GM23338 (cell line): ENCODE data around the gene AADAT. TPM values are rescaled to one million over a fixed set of nuclear protein-coding genes. Genes with fewer than 3 reads are reported as not detected.

ENCODE experiments used
- ATAC-seq: fragments of 200-7000 bp; cut with Tn5 transposase; 3 replicates; pipeline ENCODE4 v1.9.1; 2020
- DNase-seq: peaks from one replicate; pipeline ENCODE4 v3.0.0-alpha.2; 2015; ENCODE audit warnings: low spot score
- H2AFZ ChIP-seq: fragments of 200-600 bp; sonication (generic); 2 replicates; pipeline ENCODE4 v1.8.0; 2016; ENCODE audit warnings: antibody characterized with exemption, mild to moderate bottlenecking, moderate library complexity
- H3F3A ChIP-seq: fragments of 200-600 bp; sonication (generic); replicated peaks from 2 replicates; pipeline ENCODE4 v1.8.0; 2017; ENCODE audit warnings: antibody characterized with exemption, mixed run types, low read depth
- H3K27ac ChIP-seq: fragments of 200-600 bp; sonication (generic); 2 replicates; pipeline ENCODE4 v1.6.1; 2016; ENCODE audit warnings: low read depth
- H3K27me3 ChIP-seq: fragments of 200-600 bp; sonication (generic); 2 replicates; pipeline ENCODE4 v1.8.0; 2016; ENCODE audit warnings: mild to moderate bottlenecking, mixed run types, moderate library complexity; ENCODE audit not compliant: insufficient read depth
- H3K36me3 ChIP-seq: fragments of 200-600 bp; sonication (generic); 2 replicates; pipeline ENCODE4 v1.8.0; 2016; ENCODE audit warnings: mild to moderate bottlenecking; ENCODE audit not compliant: insufficient read depth
- H3K4me1 ChIP-seq: fragments of 200-600 bp; sonication (generic); 2 replicates; pipeline ENCODE4 v1.8.0; 2016; ENCODE audit warnings: mild to moderate bottlenecking, moderate library complexity; ENCODE audit not compliant: insufficient read depth
- H3K4me2 ChIP-seq: fragments of 200-600 bp; sonication (generic); 2 replicates; pipeline ENCODE4 v1.7.1; 2017; ENCODE audit warnings: mixed run types
- H3K4me3 ChIP-seq: fragments of 200-600 bp; sonication (generic); 2 replicates; pipeline ENCODE4 v1.6.1; 2016; ENCODE audit warnings: mixed run types
- H3K79me2 ChIP-seq: fragments of 200-600 bp; sonication (generic); replicated peaks from 2 replicates; pipeline ENCODE4 v1.8.0; 2017; ENCODE audit warnings: mild to moderate bottlenecking; ENCODE audit not compliant: insufficient read depth
- H3K9me2 ChIP-seq: fragments of 200-600 bp; sonication (generic); 2 replicates; pipeline ENCODE4 v1.8.0; 2017; ENCODE audit not compliant: insufficient read depth
- H4K20me1 ChIP-seq: fragments of 200-600 bp; sonication (generic); replicated peaks from 2 replicates; pipeline ENCODE4 v1.8.0; 2017; ENCODE audit warnings: mild to moderate bottlenecking; ENCODE audit not compliant: insufficient read depth
- H3K27ac Mint-ChIP-seq: 2 replicates; pipeline ENCODE4 v1.8.0; 2020; ENCODE audit warnings: inconsistent platforms, mild to moderate bottlenecking, moderate library complexity, mixed read lengths
- H3K27me3 Mint-ChIP-seq: 3 replicates; pipeline ENCODE4 v1.8.0; 2022; ENCODE audit warnings: low read depth, mild to moderate bottlenecking, moderate library complexity, mixed read lengths, inconsistent platforms; ENCODE audit not compliant: insufficient read depth, poor library complexity
- H3K36me3 Mint-ChIP-seq: 3 replicates; pipeline ENCODE4 v1.8.0; 2021; ENCODE audit warnings: low read depth, mild to moderate bottlenecking, inconsistent platforms, moderate library complexity, mixed read lengths
- H3K4me1 Mint-ChIP-seq: 3 replicates; pipeline ENCODE4 v1.8.0; 2020; ENCODE audit warnings: mild to moderate bottlenecking, inconsistent platforms, mixed read lengths
- H3K4me3 Mint-ChIP-seq: 3 replicates; pipeline ENCODE4 v1.8.0; 2021; ENCODE audit warnings: moderate library complexity, mild to moderate bottlenecking, inconsistent platforms, mixed read lengths
- H3K9me3 Mint-ChIP-seq: 3 replicates; pipeline ENCODE4 v1.8.0; 2020; ENCODE audit warnings: moderate library complexity, mild to moderate bottlenecking, inconsistent platforms, mixed read lengths
- CREB1 ChIP-seq: fragments of 250-450 bp; sonication (Bioruptor Pico); IDR thresholded peaks from 2 replicates; pipeline ENCODE4 v1.5.0; 2020; ENCODE audit warnings: low read depth, mild to moderate bottlenecking, moderate library complexity
- EZH2phosphoT487 ChIP-seq: fragments of 200-600 bp; sonication (generic); IDR thresholded peaks from one replicate; pipeline ENCODE4 v1.8.1; 2018; ENCODE audit warnings: antibody characterized with exemption; ENCODE audit not compliant: unreplicated experiment
- polyA plus RNA-seq: library from polyadenylated mRNA; unstranded; fragments of >200 nt; fragmentation: Nextera tagmentation; extraction: Ambion mirVana; gene quantifications from 2 replicates; pipeline ENCODE4 v1.2.1, GENCODE V29; 2016
- total RNA-seq: library from RNA; depleted of rRNA; stranded (reverse); fragments of >200 nt; shearing (Covaris generic); gene quantifications from 2 replicates; pipeline ENCODE4 v1.2.3, GENCODE V29; 2014
- TF ChIP-seq, protein P1 (sequence below), 2 experiments: fragments of 200-600 bp in 1 of 2; sonication (generic) in 1 of 2; conservative IDR thresholded peaks; 2 replicates each; pipeline versions ENCODE4 v1.5.1 to v1.6.1; 2016 to 2017; ENCODE audit warnings: antibody characterized with exemption in 2 of 2, low read depth in 2 of 2, mild to moderate bottlenecking in 2 of 2, moderate library complexity in 1 of 2
- TF ChIP-seq, protein P2 (sequence below): IDR thresholded peaks from 2 replicates; pipeline ENCODE4 v1.6.1; 2016; ENCODE audit warnings: antibody characterized with exemption
- TF ChIP-seq, protein P3 (sequence below): fragments of 250-450 bp; sonication (Bioruptor Pico); IDR thresholded peaks from 2 replicates; pipeline ENCODE4 v1.5.0; 2020; ENCODE audit warnings: mild to moderate bottlenecking, moderate library complexity

The AADAT gene
- total and polyA plus RNA-seq, 2 experiments from 2014 or later, result 6.9 to 7.0 TPM

DNA sequence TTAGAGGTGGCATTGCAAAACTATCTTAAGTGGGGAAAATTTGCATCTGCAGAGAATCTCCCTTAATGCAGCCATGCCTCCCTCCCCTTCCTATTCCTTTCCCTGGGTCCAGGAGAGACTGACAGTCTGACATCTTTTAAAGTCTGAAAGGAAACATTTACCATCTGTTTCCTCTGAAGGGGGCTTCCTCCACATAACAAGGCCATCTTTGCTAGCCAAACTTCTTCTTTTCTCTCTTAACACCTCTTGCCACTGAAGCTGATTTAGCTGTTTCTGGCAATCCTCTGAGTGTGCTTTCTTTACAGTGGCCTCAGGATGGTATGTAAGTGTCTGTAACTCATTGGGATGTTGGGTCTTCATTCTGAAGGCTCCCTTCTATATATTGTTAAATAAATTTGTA lies 34.6 kb upstream of the AADAT start:
- Mint-ChIP-seq H3K9me3 (peaks cover 33% of the 10 kb centered on the region), H3K27ac (no peak overlapping the region)
- no peaks in the 10 kb centered on the region for H4K20me1 ChIP-seq

DNA sequence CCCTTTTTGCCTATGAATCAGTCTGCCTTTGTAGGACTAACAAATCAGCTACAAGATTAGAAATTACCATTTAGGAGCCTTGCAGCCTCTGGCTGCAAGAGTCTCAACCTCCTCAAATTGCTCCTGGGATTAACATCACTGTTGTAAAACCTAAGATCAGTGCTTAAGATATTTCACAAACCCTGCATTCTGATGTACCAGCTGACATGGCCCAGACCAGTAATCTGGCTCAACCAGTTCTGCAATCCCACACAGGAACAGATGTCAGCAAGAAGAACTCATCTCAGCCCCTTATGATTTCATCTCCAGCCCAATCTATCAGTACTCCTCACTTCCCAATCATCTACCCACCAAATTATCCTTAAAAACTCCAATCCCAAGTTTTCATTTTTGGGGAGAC lies 32.5 kb upstream of the AADAT start:
- Mint-ChIP-seq H3K36me3 (peaks cover 38% of the 10 kb centered on the region), H3K27me3 (peaks cover 7% of the 10 kb centered on the region), H3K27ac (no peak overlapping the region), H3K4me3 (no peak overlapping the region), H3K4me1 (peaks cover 13% of the 10 kb centered on the region), H3K9me3 (peaks cover 26% of the 10 kb centered on the region)
- H3F3A ChIP-seq, result no peaks in the 10 kb centered on the region
- no peaks in the 10 kb centered on the region for H3K27me3 ChIP-seq
- no peaks in the 10 kb centered on the region; the same call in 1 of the 2 replicates for H3K4me1 ChIP-seq
- H3K27ac ChIP-seq, result no peak overlapping the region
- H3K79me2 ChIP-seq, result no peaks in the 10 kb centered on the region
- DNase-seq (no peak), ATAC-seq (no peak)
- H3K36me3 ChIP-seq, result no peaks in the 10 kb centered on the region; the same call in 1 of the 2 replicates
- no peak overlapping the region for H3K4me3 ChIP-seq
- no peaks in the 10 kb centered on the region for H4K20me1 ChIP-seq
- peak overlapping the region; percentile 61; the same call in 1 of the 2 replicates for H2AFZ ChIP-seq
- no peak overlapping the region for H3K4me2 ChIP-seq
- 0 out of 2 replicates have a peak, but pooled peaks cover 7% of the 10 kb centered on the region for H3K9me2 ChIP-seq
- TF ChIP-seq EZH2phosphoT487, result no peak
- TF ChIP-seq, protein P1, sequence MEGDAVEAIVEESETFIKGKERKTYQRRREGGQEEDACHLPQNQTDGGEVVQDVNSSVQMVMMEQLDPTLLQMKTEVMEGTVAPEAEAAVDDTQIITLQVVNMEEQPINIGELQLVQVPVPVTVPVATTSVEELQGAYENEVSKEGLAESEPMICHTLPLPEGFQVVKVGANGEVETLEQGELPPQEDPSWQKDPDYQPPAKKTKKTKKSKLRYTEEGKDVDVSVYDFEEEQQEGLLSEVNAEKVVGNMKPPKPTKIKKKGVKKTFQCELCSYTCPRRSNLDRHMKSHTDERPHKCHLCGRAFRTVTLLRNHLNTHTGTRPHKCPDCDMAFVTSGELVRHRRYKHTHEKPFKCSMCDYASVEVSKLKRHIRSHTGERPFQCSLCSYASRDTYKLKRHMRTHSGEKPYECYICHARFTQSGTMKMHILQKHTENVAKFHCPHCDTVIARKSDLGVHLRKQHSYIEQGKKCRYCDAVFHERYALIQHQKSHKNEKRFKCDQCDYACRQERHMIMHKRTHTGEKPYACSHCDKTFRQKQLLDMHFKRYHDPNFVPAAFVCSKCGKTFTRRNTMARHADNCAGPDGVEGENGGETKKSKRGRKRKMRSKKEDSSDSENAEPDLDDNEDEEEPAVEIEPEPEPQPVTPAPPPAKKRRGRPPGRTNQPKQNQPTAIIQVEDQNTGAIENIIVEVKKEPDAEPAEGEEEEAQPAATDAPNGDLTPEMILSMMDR (conservative IDR thresholded peaks at IDR 0.05; ENCODE audit: low read depth in 2 of 2), result no peak
- TF ChIP-seq, protein P2, sequence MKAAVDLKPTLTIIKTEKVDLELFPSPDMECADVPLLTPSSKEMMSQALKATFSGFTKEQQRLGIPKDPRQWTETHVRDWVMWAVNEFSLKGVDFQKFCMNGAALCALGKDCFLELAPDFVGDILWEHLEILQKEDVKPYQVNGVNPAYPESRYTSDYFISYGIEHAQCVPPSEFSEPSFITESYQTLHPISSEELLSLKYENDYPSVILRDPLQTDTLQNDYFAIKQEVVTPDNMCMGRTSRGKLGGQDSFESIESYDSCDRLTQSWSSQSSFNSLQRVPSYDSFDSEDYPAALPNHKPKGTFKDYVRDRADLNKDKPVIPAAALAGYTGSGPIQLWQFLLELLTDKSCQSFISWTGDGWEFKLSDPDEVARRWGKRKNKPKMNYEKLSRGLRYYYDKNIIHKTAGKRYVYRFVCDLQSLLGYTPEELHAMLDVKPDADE, result no peak
- TF ChIP-seq, protein P3, sequence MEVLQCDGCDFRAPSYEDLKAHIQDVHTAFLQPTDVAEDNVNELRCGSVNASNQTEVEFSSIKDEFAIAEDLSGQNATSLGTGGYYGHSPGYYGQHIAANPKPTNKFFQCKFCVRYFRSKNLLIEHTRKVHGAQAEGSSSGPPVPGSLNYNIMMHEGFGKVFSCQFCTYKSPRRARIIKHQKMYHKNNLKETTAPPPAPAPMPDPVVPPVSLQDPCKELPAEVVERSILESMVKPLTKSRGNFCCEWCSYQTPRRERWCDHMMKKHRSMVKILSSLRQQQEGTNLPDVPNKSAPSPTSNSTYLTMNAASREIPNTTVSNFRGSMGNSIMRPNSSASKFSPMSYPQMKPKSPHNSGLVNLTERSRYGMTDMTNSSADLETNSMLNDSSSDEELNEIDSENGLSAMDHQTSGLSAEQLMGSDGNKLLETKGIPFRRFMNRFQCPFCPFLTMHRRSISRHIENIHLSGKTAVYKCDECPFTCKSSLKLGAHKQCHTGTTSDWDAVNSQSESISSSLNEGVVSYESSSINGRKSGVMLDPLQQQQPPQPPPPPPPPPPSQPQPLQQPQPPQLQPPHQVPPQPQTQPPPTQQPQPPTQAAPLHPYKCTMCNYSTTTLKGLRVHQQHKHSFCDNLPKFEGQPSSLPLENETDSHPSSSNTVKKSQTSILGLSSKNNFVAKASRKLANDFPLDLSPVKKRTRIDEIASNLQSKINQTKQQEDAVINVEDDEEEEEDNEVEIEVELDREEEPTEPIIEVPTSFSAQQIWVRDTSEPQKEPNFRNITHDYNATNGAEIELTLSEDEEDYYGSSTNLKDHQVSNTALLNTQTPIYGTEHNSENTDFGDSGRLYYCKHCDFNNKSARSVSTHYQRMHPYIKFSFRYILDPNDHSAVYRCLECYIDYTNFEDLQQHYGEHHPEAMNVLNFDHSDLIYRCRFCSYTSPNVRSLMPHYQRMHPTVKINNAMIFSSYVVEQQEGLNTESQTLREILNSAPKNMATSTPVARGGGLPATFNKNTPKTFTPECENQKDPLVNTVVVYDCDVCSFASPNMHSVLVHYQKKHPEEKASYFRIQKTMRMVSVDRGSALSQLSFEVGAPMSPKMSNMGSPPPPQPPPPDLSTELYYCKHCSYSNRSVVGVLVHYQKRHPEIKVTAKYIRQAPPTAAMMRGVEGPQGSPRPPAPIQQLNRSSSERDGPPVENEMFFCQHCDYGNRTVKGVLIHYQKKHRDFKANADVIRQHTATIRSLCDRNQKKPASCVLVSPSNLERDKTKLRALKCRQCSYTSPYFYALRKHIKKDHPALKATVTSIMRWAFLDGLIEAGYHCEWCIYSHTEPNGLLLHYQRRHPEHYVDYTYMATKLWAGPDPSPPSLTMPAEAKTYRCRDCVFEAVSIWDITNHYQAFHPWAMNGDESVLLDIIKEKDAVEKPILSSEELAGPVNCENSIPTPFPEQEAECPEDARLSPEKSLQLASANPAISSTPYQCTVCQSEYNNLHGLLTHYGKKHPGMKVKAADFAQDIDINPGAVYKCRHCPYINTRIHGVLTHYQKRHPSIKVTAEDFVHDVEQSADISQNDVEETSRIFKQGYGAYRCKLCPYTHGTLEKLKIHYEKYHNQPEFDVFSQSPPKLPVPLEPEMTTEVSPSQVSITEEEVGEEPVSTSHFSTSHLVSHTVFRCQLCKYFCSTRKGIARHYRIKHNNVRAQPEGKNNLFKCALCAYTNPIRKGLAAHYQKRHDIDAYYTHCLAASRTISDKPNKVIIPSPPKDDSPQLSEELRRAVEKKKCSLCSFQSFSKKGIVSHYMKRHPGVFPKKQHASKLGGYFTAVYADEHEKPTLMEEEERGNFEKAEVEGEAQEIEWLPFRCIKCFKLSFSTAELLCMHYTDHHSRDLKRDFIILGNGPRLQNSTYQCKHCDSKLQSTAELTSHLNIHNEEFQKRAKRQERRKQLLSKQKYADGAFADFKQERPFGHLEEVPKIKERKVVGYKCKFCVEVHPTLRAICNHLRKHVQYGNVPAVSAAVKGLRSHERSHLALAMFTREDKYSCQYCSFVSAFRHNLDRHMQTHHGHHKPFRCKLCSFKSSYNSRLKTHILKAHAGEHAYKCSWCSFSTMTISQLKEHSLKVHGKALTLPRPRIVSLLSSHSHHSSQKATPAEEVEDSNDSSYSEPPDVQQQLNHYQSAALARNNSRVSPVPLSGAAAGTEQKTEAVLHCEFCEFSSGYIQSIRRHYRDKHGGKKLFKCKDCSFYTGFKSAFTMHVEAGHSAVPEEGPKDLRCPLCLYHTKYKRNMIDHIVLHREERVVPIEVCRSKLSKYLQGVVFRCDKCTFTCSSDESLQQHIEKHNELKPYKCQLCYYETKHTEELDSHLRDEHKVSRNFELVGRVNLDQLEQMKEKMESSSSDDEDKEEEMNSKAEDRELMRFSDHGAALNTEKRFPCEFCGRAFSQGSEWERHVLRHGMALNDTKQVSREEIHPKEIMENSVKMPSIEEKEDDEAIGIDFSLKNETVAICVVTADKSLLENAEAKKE, result no peak

More for the DNA sequence above, 34.6 kb upstream of the AADAT start:
- peaks cover 4% of the 10 kb centered on the region for H3K27me3 Mint-ChIP-seq
- Histone ChIP-seq H3K4me3 (no peak overlapping the region), H3K27ac (no peak overlapping the region), H2AFZ (no peak overlapping the region), H3K36me3 (no peaks in the 10 kb centered on the region; the same call in 1 of the 2 replicates), H3K27me3 (no peaks in the 10 kb centered on the region), H3K9me2 (0 out of 2 replicates have a peak, but pooled peaks cover 7% of the 10 kb centered on the region), H3K4me1 (no peaks in the 10 kb centered on the region; the same call in 1 of the 2 replicates), H3K4me2 (no peak overlapping the region), H3F3A (no peaks in the 10 kb centered on the region), H3K79me2 (no peaks in the 10 kb centered on the region)
- DNase-seq, result no peak
- peaks cover 13% of the 10 kb centered on the region for H3K4me1 Mint-ChIP-seq
- ATAC-seq, result no peak
- no peak overlapping the region for H3K4me3 Mint-ChIP-seq
- peaks cover 27% of the 10 kb centered on the region; the same call in 2 of the 3 replicates for H3K36me3 Mint-ChIP-seq
- TF ChIP-seq, protein P2, result no peak
- TF ChIP-seq, protein P1 (conservative IDR thresholded peaks at IDR 0.05; ENCODE audit: low read depth in 2 of 2), result no peak
- no peak for TF ChIP-seq CREB1 (CRISPR knock-in tag)
